ENCODE results near the gene AAMDC.

GRCh38 chr11:77789061-77789730 lies 31.7 kb upstream of the AAMDC start:
- TF ChIP-seq CTCF (conservative IDR thresholded peaks at IDR 0.05; ENCODE audit: low read depth, low read length) = no peak
- no peak for TF ChIP-seq EZH2 (IDR thresholded peaks at IDR 0.05; ENCODE audit: borderline replicate concordance, low read depth, low read length, poor library complexity, severe bottlenecking)
